ENCODE results near the gene IGF2BP3. TPM values are rescaled to one million over a fixed set of nuclear protein-coding genes. Genes with fewer than 3 reads are reported as not detected.

IGF2BP3 gene
- total RNA-seq, 1 donor from 2014 or later = 2.2 TPM

GRCh38 chr7:23276376-23276775 lies 193.9 kb downstream of the IGF2BP3 start:
- intact Hi-C loops (cut with micrococcal nuclease) = loop anchor here (10.0 kb wide), 2 partner anchors 422 to 1298 kb away; partner anchors contain the start of gene PALS2

GRCh38 chr7:23275912-23276311 lies 194.4 kb downstream of the IGF2BP3 start:
- intact Hi-C loops (cut with micrococcal nuclease) = loop anchor here (10.0 kb wide), 2 partner anchors 421 to 1299 kb away; partner anchors contain the start of gene PALS2

- intact Hi-C loops (cut with micrococcal nuclease) = loop anchor here (1.0 to 10.0 kb wide), 14 partner anchors 26 to 1302 kb away; partner anchors contain the start of genes IGF2BP3, KLHL7, MALSU1 and PALS2
These were observed 197.1 kb downstream of the IGF2BP3 start for GRCh38 chr7:23273141-23273599.

- intact Hi-C loops (cut with micrococcal nuclease) = loop anchor here (2.0 to 10.0 kb wide), 4 partner anchors 75 to 1303 kb away; partner anchors contain the start of gene PALS2
These were observed 198.0 kb downstream of the IGF2BP3 start for GRCh38 chr7:23272275-23272674.

- intact Hi-C loops (cut with micrococcal nuclease) = loop anchor here (10.0 kb wide), 1 partner anchor 626 kb away; no protein-coding TSS in a partner anchor
These were observed 201.5 kb downstream of the IGF2BP3 start for GRCh38 chr7:23268746-23269145.

GRCh38 chr7:23268167-23268566 lies 202.1 kb downstream of the IGF2BP3 start:
- intact Hi-C loops (cut with micrococcal nuclease) = loop anchor here (10.0 kb wide), 1 partner anchor 627 kb away; no protein-coding TSS in a partner anchor

GRCh38 chr7:23267357-23267756 lies 202.9 kb downstream of the IGF2BP3 start:
- intact Hi-C loops (cut with micrococcal nuclease) = loop anchor here (10.0 kb wide), 1 partner anchor 627 kb away; no protein-coding TSS in a partner anchor

GRCh38 chr7:23266918-23267317 lies 203.4 kb downstream of the IGF2BP3 start:
- intact Hi-C loops (cut with micrococcal nuclease) = loop anchor here (10.0 kb wide), 1 partner anchor 628 kb away; no protein-coding TSS in a partner anchor

- intact Hi-C loops (cut with micrococcal nuclease) = loop anchor here (10.0 kb wide), 1 partner anchor 630 kb away; no protein-coding TSS in a partner anchor
These were observed 205.3 kb downstream of the IGF2BP3 start for GRCh38 chr7:23264916-23265458.

- intact Hi-C loops (cut with micrococcal nuclease) = loop anchor here (1.0 to 10.0 kb wide), 3 partner anchors 77 to 633 kb away; no protein-coding TSS in a partner anchor
These were observed 208.3 kb downstream of the IGF2BP3 start for GRCh38 chr7:23261843-23262452.

- intact Hi-C loops (cut with micrococcal nuclease) = loop anchor here (10.0 kb wide), 1 partner anchor 634 kb away; no protein-coding TSS in a partner anchor
These were observed 209.9 kb downstream of the IGF2BP3 start for GRCh38 chr7:23260371-23260770.

Other genes with a start within 250 kb of the IGF2BP3 start
- gene GPNMB, start 223.7 kb downstream of the IGF2BP3 start, total RNA-seq = 0.69 and 1.9 TPM in 2 replicates
- gene MALSU1, start 171.2 kb downstream of the IGF2BP3 start, total RNA-seq = 49.2 and 56.2 TPM in 2 replicates
- 115 TPM in 2 replicates for gene TRA2A, start 61.5 kb upstream of the IGF2BP3 start, total RNA-seq
- gene CCDC126, start 126.9 kb upstream of the IGF2BP3 start, total RNA-seq = 7.7 and 8.6 TPM in 2 replicates
- gene FAM221A, start 209.7 kb upstream of the IGF2BP3 start, total RNA-seq = 4.2 and 6.5 TPM in 2 replicates
- gene STK31, start 239.7 kb upstream of the IGF2BP3 start, total RNA-seq = 0.10 and 0.29 TPM in 2 replicates

All from T-helper 1 cell treated with Interleukin-12 subunit alpha and Interleukin-12 subunit beta and Interleukin-4 antibody, amounts not matched to agents 30 ng/mL and 1 ng/mL, for 36 hours (primary cell).